ENCODE data around the gene NR3C1. TPM values are rescaled to one million over a fixed set of nuclear protein-coding genes. Genes with fewer than 3 reads are reported as not detected.

The NR3C1 gene
- total and polyA plus RNA-seq, 2 of the 4 experiments (the other 2 are of a cell fraction): 13.7 to 77.4 TPM

DNA sequence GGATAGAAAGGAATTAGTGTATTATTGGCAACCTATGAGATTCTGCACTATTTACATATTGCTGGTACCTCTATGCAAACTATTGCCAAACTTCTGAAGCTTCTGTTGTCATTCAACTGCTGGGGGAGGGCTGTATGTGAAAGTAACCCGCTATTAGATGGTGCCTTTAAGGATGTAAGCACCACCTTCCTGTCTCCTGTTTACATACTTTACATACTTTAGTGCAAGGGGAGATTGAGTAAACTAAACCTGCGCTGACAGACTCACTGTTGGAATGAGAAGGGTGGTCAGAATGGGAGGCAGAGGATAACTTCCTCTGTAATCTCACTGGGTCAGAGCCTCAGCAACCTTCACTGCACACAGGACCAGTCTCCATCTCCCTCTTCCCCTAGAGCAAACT is 123.8 kb downstream of the NR3C1 start:
- Histone ChIP-seq H2AK9ac (replicated peaks; ENCODE audit: low read depth, low read length, poor library complexity) (no peak overlapping the region), H3K27ac (ENCODE audit: insufficient read depth, low read length) (no peak overlapping the region), H3K9ac (ENCODE audit: low read depth, low read length) (no peak overlapping the region), H3K4ac (ENCODE audit: low read depth, low read length) (no peak overlapping the region), H3K9me3 (ENCODE audit: control insufficient read depth, insufficient read depth, low read length) (peaks cover 2% of the 10 kb centered on the region), H2BK120ac (ENCODE audit: low read depth, low read length) (no peak overlapping the region), H2BK15ac (ENCODE audit: low read depth, low read length) (no peak overlapping the region), H3K56ac (ENCODE audit: extremely low read depth, insufficient read depth, low read length) (no peak overlapping the region; the same call in 1 of the 2 replicates), H4K5ac (ENCODE audit: low read depth, low read length) (no peak overlapping the region), H3K4me1 (ENCODE audit: control insufficient read depth, insufficient read depth, low read length) (peaks cover 3% of the 10 kb centered on the region), H2BK5ac (ENCODE audit: low read depth, low read length, poor library complexity, severe bottlenecking) (no peak overlapping the region), H3K4me2 (ENCODE audit: low read depth, low read length) (peak overlapping the region; percentile 28; the same call in 1 of the 2 replicates), H4K20me1 (ENCODE audit: insufficient read depth, low read length) (no peaks in the 10 kb centered on the region), H2AK5ac (ENCODE audit: low read depth, low read length) (no peak overlapping the region), H3K23ac (ENCODE audit: low read depth, low read length) (no peak overlapping the region), H3K79me1 (ENCODE audit: low read depth in 1 of 2, low read length in 2 of 2) (peaks cover 26 to 40% of the 10 kb centered on the region in 2 experiments), H2BK20ac (ENCODE audit: low read depth, low read length) (no peak overlapping the region; the same call in 1 of the 2 replicates), H3K9me1 (ENCODE audit: insufficient read depth, low read length) (0 out of 2 replicates have a peak, but pooled peaks cover 4% of the 10 kb centered on the region), H3K14ac (replicated peaks; ENCODE audit: low read depth, low read length) (no peak overlapping the region), H3K4me3 (ENCODE audit: insufficient read depth, low read depth, low read length) (no peak overlapping the region), H2AFZ (replicated peaks; ENCODE audit: low read length, poor library complexity) (no peak overlapping the region), H4K91ac (ENCODE audit: insufficient read depth, low read depth, low read length) (no peak overlapping the region), H3K27me3 (ENCODE audit: control insufficient read depth, insufficient read depth, low read length) (no peaks in the 10 kb centered on the region), H3K36me3 (ENCODE audit: control insufficient read depth, insufficient read depth, low read length) (peaks cover 13% of the 10 kb centered on the region), H3K18ac (ENCODE audit: low read depth, low read length) (no peak overlapping the region), H4K8ac (ENCODE audit: low read depth in 2 of 2, low read length in 2 of 2) (no peak overlapping the region)
- intact Hi-C loops (cut with micrococcal nuclease) (loop anchor here (10.0 kb wide), 1 partner anchor 355 kb away; no protein-coding TSS in a partner anchor), dilution Hi-C loops (cut with HindIII; ENCODE audit: low sequenced_read_pairs, unreplicated experiment) (no loop called here), in situ Hi-C loops (cut with MboI; ENCODE audit: low sequenced_read_pairs) (no loop called here)
- ChIA-PET POLR2A (ENCODE audit: unreplicated experiment) (no interaction called here), CTCF (interaction anchor here (0.5 to 0.6 kb wide), 2 partner anchors 218 to 857 kb away, joined by 5 read pairs; no protein-coding TSS in a partner anchor)
- peak; percentile 93 for ATAC-seq (ENCODE audit: low read depth)
- peak; percentile 53 for DNase-seq
- TF ChIP-seq CEBPB (IDR thresholded peaks at IDR 0.05; ENCODE audit: low read depth, low read length) (peak; percentile 66), MAFK (IDR thresholded peaks at IDR 0.05; ENCODE audit: low read depth, low read length) (no peak)
- TSS peak; percentile 41 for BruUV-seq (replicated peaks)
- WGBS, 2 experiments (ENCODE audit: extremely low coverage in 2 of 2, insufficient read length in 1 of 2): no CpG with 5 or more reads among the region's 2 CpGs
